K562 (cell line): ENCODE measurements around the gene KRTCAP2. TPM values are rescaled to one million over a fixed set of nuclear protein-coding genes. Genes with fewer than 3 reads are reported as not detected.

Source experiments
- ATAC-seq: fragments of 200-7000 bp; cut with Tn5 transposase; 3 replicates; pipeline ENCODE4 v1.9.1; 2020; ENCODE audit warnings: moderate library complexity
- BruUV-seq: library from RNA; stranded (reverse); fragments of 400-500 nt; replicated peaks from 2 replicates; lab custom pipeline; 2021; lab: Mats Ljungman, UMichigan
- CTCF ChIA-PET: fragments of 300-600 bp; formaldehyde crosslinking; extraction: SDS; loops from one replicate; lab custom pipeline; 2021; ENCODE audit warnings: low intra/inter-chr PET ratio; lab: Yijun Ruan, JAX
- POLR2A ChIA-PET: fragments of 300-600, 350-650 bp; sonication (Branson Sonifier 250); formaldehyde crosslinking; extraction: SDS; loops from one replicate; lab custom pipeline; 2021; ENCODE audit warnings: antibody characterized with exemption, inconsistent platforms; lab: Yijun Ruan, JAX
- DNase-seq, 4 experiments: peaks; one replicate each; pipeline versions ENCODE4 v3.0.0 to v3.0.0-alpha.2; 2011 to 2018; ENCODE audit warnings: low spot score in 3 of 4, mixed read lengths in 3 of 4; ENCODE audit errors: extremely low read depth in 1 of 4
- FAIRE-seq: peaks from 2 replicates; lab custom pipeline; 2011; peaks lifted over from hg19 to GRCh38; lab: Jason Lieb, UNC
- H2AFZ ChIP-seq: 2 replicates; pipeline ENCODE4 v1.6.0; 2011; ENCODE audit warnings: low read depth, low read length, control low read depth, inconsistent platforms
- H3K27ac ChIP-seq: fragments of 200-600 bp; 3 replicates; pipeline ENCODE4 v1.8.0; 2011; ENCODE audit warnings: low read depth, mild to moderate bottlenecking, control low read depth, inconsistent platforms, low read length, moderate library complexity, mixed read lengths; ENCODE audit errors: extremely low read depth
- H3K27me3 ChIP-seq, 2 experiments: fragments of 300-600 bp in 1 of 2; 2 replicates in 1 of 2; 3 replicates in 1 of 2; pipeline versions ENCODE4 v1.6.0 to v1.8.0; 2011; ENCODE audit warnings: inconsistent platforms in 2 of 2, low read length in 2 of 2, mild to moderate bottlenecking in 1 of 2, mixed read lengths in 1 of 2, moderate library complexity in 1 of 2; ENCODE audit not compliant: control insufficient read depth in 2 of 2, insufficient read depth in 2 of 2
- H3K36me3 ChIP-seq: fragments of 300-600 bp; 3 replicates; pipeline ENCODE4 v1.8.0; 2011; ENCODE audit warnings: mild to moderate bottlenecking, low read length, inconsistent platforms; ENCODE audit not compliant: control insufficient read depth, insufficient read depth
- H3K4me1 ChIP-seq, 2 experiments: fragments of 200-600 bp in 1 of 2; replicated peaks in 1 of 2; 2 replicates in 1 of 2; 3 replicates in 1 of 2; pipeline versions ENCODE4 v1.5.1 to v1.8.0; 2011; ENCODE audit warnings: inconsistent platforms in 2 of 2, low read length in 2 of 2, mild to moderate bottlenecking in 1 of 2, mixed read lengths in 1 of 2, moderate library complexity in 1 of 2; ENCODE audit not compliant: control insufficient read depth in 2 of 2, insufficient read depth in 2 of 2
- H3K4me2 ChIP-seq: 2 replicates; pipeline ENCODE4 v1.6.1; 2011; ENCODE audit warnings: low read length, control low read depth, inconsistent platforms, mixed read lengths; ENCODE audit not compliant: insufficient read depth
- H3K4me3 ChIP-seq: fragments of 200-600 bp; sonication (generic), shearing (Covaris generic); 2 replicates; pipeline ENCODE4 v1.5.1; 2016; ENCODE audit warnings: control low read depth, inconsistent platforms
- H3K79me2 ChIP-seq: fragments of 200-600 bp; 3 replicates; pipeline ENCODE4 v1.8.0; 2011; ENCODE audit warnings: low read length, inconsistent platforms; ENCODE audit not compliant: control insufficient read depth, insufficient read depth
- H3K9ac ChIP-seq, 2 experiments: 2 replicates each; pipeline versions ENCODE4 v1.6.0 to v1.6.1; 2011; ENCODE audit warnings: low read depth in 2 of 2, low read length in 2 of 2, control low read depth in 1 of 2, inconsistent platforms in 1 of 2, mild to moderate bottlenecking in 1 of 2, mixed read lengths in 1 of 2; ENCODE audit not compliant: insufficient read depth in 1 of 2
- H3K9me1 ChIP-seq: one replicate; pipeline ENCODE4 v1.6.0; 2011; ENCODE audit warnings: inconsistent platforms, mild to moderate bottlenecking, low read length, moderate library complexity; ENCODE audit not compliant: control insufficient read depth, insufficient read depth
- H3K9me3 ChIP-seq: replicated peaks from 2 replicates; pipeline ENCODE4 v1.5.1; 2011; ENCODE audit warnings: low read depth, low read length, inconsistent platforms; ENCODE audit not compliant: control insufficient read depth, insufficient read depth
- H4K20me1 ChIP-seq: replicated peaks from 2 replicates; pipeline ENCODE4 v1.6.1; 2011; ENCODE audit warnings: low read length, inconsistent platforms, mixed read lengths; ENCODE audit not compliant: control insufficient read depth, insufficient read depth
- CEBPB ChIP-seq: fragments of 450-650 bp; IDR thresholded peaks from 2 replicates; pipeline ENCODE4 v1.6.1; 2016; ENCODE audit warnings: missing genetic modification characterization, missing compliant biosample characterization
- CEBPG ChIP-seq, 3 experiments: fragments of 200-800 bp in 1 of 3; sonication (Bioruptor generic) in 1 of 3; sonication (generic) in 1 of 3; formaldehyde crosslinking in 1 of 3; IDR thresholded peaks in 2 of 3; conservative IDR thresholded peaks in 1 of 3; 2 replicates each; pipeline versions ENCODE4 v1.6.1 to v1.8.0; 2016 to 2022; ENCODE audit warnings: missing compliant biosample characterization in 2 of 3, missing genetic modification characterization in 2 of 3, mild to moderate bottlenecking in 1 of 3, missing genetic modification reagents in 1 of 3
- DACH1 ChIP-seq: fragments of 450-650 bp; IDR thresholded peaks from 2 replicates; pipeline ENCODE4 v1.6.1; 2018; ENCODE audit not compliant: partially characterized antibody
- FIP1L1 ChIP-seq: fragments of 200-400 bp; formaldehyde crosslinking; IDR thresholded peaks from 2 replicates; pipeline ENCODE4 v1.6.1; 2018; ENCODE audit warnings: mild to moderate bottlenecking, low read depth, low read length; ENCODE audit not compliant: poor library complexity, severe bottlenecking
- GABPA ChIP-seq: fragments of 200-800 bp; sonication (Bioruptor generic); conservative IDR thresholded peaks from 2 replicates; pipeline ENCODE4 v1.6.1; 2016; ENCODE audit warnings: low read depth, missing genetic modification characterization, missing compliant biosample characterization
- GATAD2A ChIP-seq: fragments of 450-650 bp; IDR thresholded peaks from 2 replicates; pipeline ENCODE4 v1.6.1; 2017
- NR2C1 ChIP-seq, 2 experiments: fragments of 450-650 bp; IDR thresholded peaks; 2 replicates each; pipeline ENCODE4 v1.6.1; 2017; ENCODE audit warnings: mild to moderate bottlenecking in 2 of 2, antibody characterized with exemption in 1 of 2, inconsistent platforms in 1 of 2, missing compliant biosample characterization in 1 of 2, missing genetic modification characterization in 1 of 2
- NR2C2 ChIP-seq, 2 experiments: fragments of 200-800 bp in 1 of 2; sonication (Bioruptor generic) in 1 of 2; sonication (generic) in 1 of 2; formaldehyde crosslinking in 1 of 2; IDR thresholded peaks; 2 replicates each; pipeline versions ENCODE4 v1.6.1 to v1.8.0; 2016 to 2022; ENCODE audit warnings: mild to moderate bottlenecking in 1 of 2, missing compliant biosample characterization in 1 of 2, missing genetic modification characterization in 1 of 2, missing genetic modification reagents in 1 of 2
- NR3C1 ChIP-seq: sonication (generic); formaldehyde crosslinking; IDR thresholded peaks from 2 replicates; pipeline ENCODE4 v1.8.1; 2022; ENCODE audit warnings: missing genetic modification reagents
- SMC3 ChIP-seq: conservative IDR thresholded peaks from 2 replicates; pipeline ENCODE4 v1.6.1; 2011; ENCODE audit warnings: low read depth, low read length, improper control_type of control experiment; ENCODE audit not compliant: insufficient read depth
- TRIM24 ChIP-seq, 2 experiments: fragments of 450-650 bp; IDR thresholded peaks; 2 replicates each; pipeline ENCODE4 v1.6.1; 2016
- ZBTB7A ChIP-seq: IDR thresholded peaks from 2 replicates; pipeline ENCODE4 v1.6.1; 2011; ENCODE audit warnings: low read depth, mild to moderate bottlenecking, low read length, moderate library complexity, borderline replicate concordance; ENCODE audit not compliant: control insufficient read depth
- WGBS: fragments of 100-300 bp; shearing (Covaris generic); methylation state at CpG from one replicate; pipeline ENCODE4 v1.1.6; 2016; ENCODE audit warnings: low coverage, mixed read lengths; ENCODE audit not compliant: insufficient coverage; ENCODE audit errors: missing lambda C conversion rate; 5-methylcytosine and 5-hydroxymethylcytosine counted together
- in situ Hi-C: fragments of 300-500 bp; cut with MboI; formaldehyde crosslinking; loops from 4 replicates; pipeline ENCODE4 v1.15.0; 2018; ENCODE audit warnings: inconsistent platforms, mixed read lengths
- intact Hi-C: fragments of 100-400 bp; cut with micrococcal nuclease; formaldehyde crosslinking; loops from 2 replicates; pipeline ENCODE4 v1.14.2; 2022
- polyA plus RNA-seq, 8 experiments: library from polyadenylated mRNA; depleted of rRNA in 4 of 8; stranded (reverse) in 5 of 8; unstranded in 3 of 8; fragments of >200 nt; fragmentation: Nextera tagmentation in 2 of 8; fragmentation: Illumina TruSeq in 1 of 8; extraction: Ambion mirVana in 2 of 8; extraction: Trizol in 1 of 8; gene quantifications; 2 replicates each; pipeline versions ENCODE4 v1.2.1 to v1.2.3, GENCODE V29; 2011 to 2014; ENCODE audit warnings: inconsistent platforms in 1 of 8, missing spikeins in 1 of 8
- total RNA-seq, 7 experiments: library from RNA; depleted of rRNA in 6 of 7; stranded (reverse); fragments of >200 nt in 6 of 7; fragmentation: Illumina TruSeq in 2 of 7; extraction: Trizol in 2 of 7; gene quantifications; 2 replicates each; pipeline versions ENCODE4 v1.2.1 to v1.2.3, GENCODE V29; 2011 to 2021; ENCODE audit warnings: low replicate concordance in 1 of 7
- TF ChIP-seq, protein P1 (sequence below): fragments of 450-650 bp; IDR thresholded peaks from 2 replicates; pipeline ENCODE4 v1.6.1; 2016; ENCODE audit warnings: missing biosample characterization, missing genetic modification characterization
- TF ChIP-seq, protein P2 (sequence below): sonication (generic); formaldehyde crosslinking; IDR thresholded peaks from 2 replicates; pipeline ENCODE4 v1.8.1; 2023; ENCODE audit warnings: mild to moderate bottlenecking, missing genetic modification reagents
- TF ChIP-seq, protein P3 (sequence below), 2 experiments: fragments of 450-650 bp in 1 of 2; sonication (generic) in 1 of 2; formaldehyde crosslinking in 1 of 2; IDR thresholded peaks in 1 of 2; conservative IDR thresholded peaks in 1 of 2; 2 replicates each; pipeline versions ENCODE4 v1.6.1 to v1.8.1; 2016 to 2023; ENCODE audit warnings: mild to moderate bottlenecking in 2 of 2, moderate library complexity in 2 of 2, inconsistent platforms in 1 of 2, missing genetic modification reagents in 1 of 2

The KRTCAP2 gene
- total and polyA plus RNA-seq, 9 of the 15 experiments (the other 6 are each of a cell fraction or from before 2014, with no cell fraction given), result 126 to 436 (median 244) TPM

DNA sequence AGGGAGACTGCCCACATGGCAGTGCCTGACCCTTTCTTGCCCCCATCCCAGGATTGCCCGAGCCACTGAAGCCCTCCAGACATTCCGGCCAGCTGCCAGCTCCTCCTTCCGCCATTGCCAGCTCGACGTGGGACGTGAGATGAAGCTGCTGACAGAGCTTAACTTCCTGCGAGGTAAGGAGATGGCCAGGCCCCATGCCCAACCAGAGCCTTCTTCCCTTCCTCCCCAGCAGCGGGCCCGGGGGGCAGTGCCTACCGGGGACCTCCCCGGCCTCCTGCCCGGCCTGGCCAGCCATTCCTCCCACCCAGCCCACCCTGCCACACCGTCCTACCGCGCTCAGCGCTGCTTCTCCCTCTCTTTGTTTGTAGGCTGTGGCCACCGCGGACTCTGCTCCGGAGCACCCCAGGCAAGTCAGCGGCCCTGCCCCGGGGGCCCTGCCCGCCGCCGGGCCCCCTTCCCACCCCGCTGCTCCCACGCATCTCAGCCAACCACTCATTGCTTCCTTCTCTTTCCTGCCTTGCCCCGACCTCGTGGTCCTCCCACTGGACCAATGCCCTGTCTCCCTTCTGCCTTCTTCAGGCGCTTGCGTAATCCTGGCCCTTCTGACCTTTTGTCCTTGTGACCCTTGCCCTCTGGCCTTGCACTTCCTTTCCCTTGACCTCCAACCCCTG lies 5.5 kb upstream of the KRTCAP2 start:
- CTCF ChIA-PET, result interaction anchor here (0.8 kb wide), 1 partner anchor 408 kb away, joined by 3 read pairs; no protein-coding TSS in a partner anchor
- BruUV-seq, result no TSS peak
- H3K4me3 ChIP-seq, result no peak overlapping the region
- ATAC-seq (no peak), FAIRE-seq (no peak), DNase-seq (peak in 3 of 4 experiments; percentile 41 to 50 (median 48))
- intact Hi-C loops (loop anchor here (1.0 kb wide), 1 partner anchor 14 kb away; no protein-coding TSS in a partner anchor), in situ Hi-C loops (no loop called here)
- no peak overlapping the region for H3K27ac ChIP-seq
- H3K9ac ChIP-seq, result peak overlapping the region in 1 of 2 experiments; percentile 77; a peak in 2 of 4 replicates
- 52% methylated on average over 16 of the region's 30 CpGs for WGBS
- H3K9me3 ChIP-seq, result no peaks in the 10 kb centered on the region
- peaks cover 12 to 61% of the 10 kb centered on the region in 2 experiments; a peak in 4 of 5 replicates for H3K4me1 ChIP-seq
- H4K20me1 ChIP-seq, result no peaks in the 10 kb centered on the region
- H2AFZ ChIP-seq, result peak overlapping the region; percentile 20; the same call in 1 of the 2 replicates
- no peaks in the 10 kb centered on the region for H3K27me3 ChIP-seq
- no peaks in the 10 kb centered on the region for H3K79me2 ChIP-seq
- H3K9me1 ChIP-seq, result no peaks in the 10 kb centered on the region
- POLR2A ChIA-PET, result interaction anchor here (1.1 kb wide), 1 partner anchor 11 kb away, joined by 4 read pairs; no protein-coding TSS in a partner anchor
- no peaks in the 10 kb centered on the region for H3K36me3 ChIP-seq
- H3K4me2 ChIP-seq, result no peak overlapping the region
- TF ChIP-seq NR2C1 (IDR thresholded peaks at IDR 0.05) (peak; percentile 97), NR2C1 (tag; IDR thresholded peaks at IDR 0.05) (peak; percentile 98), SMC3 (no peak), FIP1L1 (no peak), NR2C2 (CRISPR knock-in tag; IDR thresholded peaks at IDR 0.05) (peak; percentile 89), NR2C2 (tag; IDR thresholded peaks at IDR 0.05) (peak; percentile 93), ZBTB7A (peak; percentile 29; the same call in 1 of the 2 replicates), DACH1 (peak; percentile 17), TRIM24 (IDR thresholded peaks at IDR 0.05) (peak; percentile 60 to 67; a peak in 2 of 4 replicates), GABPA (peak; percentile 38), GATAD2A (no peak), CEBPB (tag) (peak; percentile 96), NR3C1 (CRISPR knock-in tag) (no peak), CEBPG (CRISPR knock-in tag; IDR thresholded peaks at IDR 0.05) (peak; percentile 84), CEBPG (tag; conservative IDR thresholded peaks at IDR 0.05 in 1 of 2, IDR thresholded peaks at IDR 0.05 in 1 of 2) (peak; percentile 28 to 80; a peak in 2 of 4 replicates)
- TF ChIP-seq, protein P1, sequence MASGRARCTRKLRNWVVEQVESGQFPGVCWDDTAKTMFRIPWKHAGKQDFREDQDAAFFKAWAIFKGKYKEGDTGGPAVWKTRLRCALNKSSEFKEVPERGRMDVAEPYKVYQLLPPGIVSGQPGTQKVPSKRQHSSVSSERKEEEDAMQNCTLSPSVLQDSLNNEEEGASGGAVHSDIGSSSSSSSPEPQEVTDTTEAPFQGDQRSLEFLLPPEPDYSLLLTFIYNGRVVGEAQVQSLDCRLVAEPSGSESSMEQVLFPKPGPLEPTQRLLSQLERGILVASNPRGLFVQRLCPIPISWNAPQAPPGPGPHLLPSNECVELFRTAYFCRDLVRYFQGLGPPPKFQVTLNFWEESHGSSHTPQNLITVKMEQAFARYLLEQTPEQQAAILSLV (tag), result 0 out of 2 replicates have a peak, but pooled peaks have one; percentile 38
- TF ChIP-seq, protein P2, sequence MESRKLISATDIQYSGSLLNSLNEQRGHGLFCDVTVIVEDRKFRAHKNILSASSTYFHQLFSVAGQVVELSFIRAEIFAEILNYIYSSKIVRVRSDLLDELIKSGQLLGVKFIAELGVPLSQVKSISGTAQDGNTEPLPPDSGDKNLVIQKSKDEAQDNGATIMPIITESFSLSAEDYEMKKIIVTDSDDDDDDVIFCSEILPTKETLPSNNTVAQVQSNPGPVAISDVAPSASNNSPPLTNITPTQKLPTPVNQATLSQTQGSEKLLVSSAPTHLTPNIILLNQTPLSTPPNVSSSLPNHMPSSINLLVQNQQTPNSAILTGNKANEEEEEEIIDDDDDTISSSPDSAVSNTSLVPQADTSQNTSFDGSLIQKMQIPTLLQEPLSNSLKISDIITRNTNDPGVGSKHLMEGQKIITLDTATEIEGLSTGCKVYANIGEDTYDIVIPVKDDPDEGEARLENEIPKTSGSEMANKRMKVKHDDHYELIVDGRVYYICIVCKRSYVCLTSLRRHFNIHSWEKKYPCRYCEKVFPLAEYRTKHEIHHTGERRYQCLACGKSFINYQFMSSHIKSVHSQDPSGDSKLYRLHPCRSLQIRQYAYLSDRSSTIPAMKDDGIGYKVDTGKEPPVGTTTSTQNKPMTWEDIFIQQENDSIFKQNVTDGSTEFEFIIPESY (CRISPR knock-in tag), result 0 out of 2 replicates have a peak, but pooled peaks have one; percentile 13
- TF ChIP-seq, protein P3, sequence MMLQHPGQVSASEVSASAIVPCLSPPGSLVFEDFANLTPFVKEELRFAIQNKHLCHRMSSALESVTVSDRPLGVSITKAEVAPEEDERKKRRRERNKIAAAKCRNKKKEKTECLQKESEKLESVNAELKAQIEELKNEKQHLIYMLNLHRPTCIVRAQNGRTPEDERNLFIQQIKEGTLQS (IDR thresholded peaks at IDR 0.05), result peak; percentile 35; the same call in 1 of the 2 replicates
- TF ChIP-seq, protein P3 (CRISPR knock-in tag; conservative IDR thresholded peaks at IDR 0.05), result no peak
